ENCODE results near the gene GPM6B. TPM values are rescaled to one million over a fixed set of nuclear protein-coding genes. Genes with fewer than 3 reads are reported as not detected.

The GPM6B gene
- total and polyA plus RNA-seq, 11 donors: 2.0 to 13.7 (median 3.8) TPM

DNA sequence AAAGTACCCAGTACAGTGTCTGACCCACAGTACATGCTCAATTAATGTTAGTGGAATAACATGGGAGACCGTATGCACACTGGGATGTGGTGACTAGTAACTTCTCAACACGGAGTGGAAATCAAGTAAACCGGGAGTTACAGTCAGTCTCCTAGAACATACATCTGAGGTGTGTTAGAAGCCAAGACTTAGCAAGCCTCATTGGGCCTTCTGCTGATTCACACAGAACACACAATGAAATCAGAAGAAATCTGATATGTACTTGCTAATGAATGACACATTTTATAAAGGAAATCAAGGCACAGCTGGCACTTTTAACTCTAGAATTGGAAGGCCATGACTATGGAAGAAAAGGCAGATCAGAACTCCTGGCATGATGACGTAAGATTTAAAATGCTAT lies 95.5 kb downstream of the GPM6B start:
- Histone ChIP-seq H3K27me3 (no peaks in the 10 kb centered on the region), H3K36me3 (peaks cover 0 to 20% (median 2%) of the 10 kb centered on the region in 9 donors), H3K27ac (peak overlapping the region in 1 of 12 donors; percentile 57), H3K4me1 (peaks cover 0 to 25% (median 1%) of the 10 kb centered on the region in 12 donors), H3K9me3 (no peaks in the 10 kb centered on the region), H3K4me3 (no peak overlapping the region)
- DNase-seq (no peak), ATAC-seq (no peak)
- 79 to 92% (median 84%) methylated on average over 4 of the region's 4 CpGs for WGBS, 4 donors
- intact Hi-C loops (cut with DNase I): no loop called here
- TF ChIP-seq POLR2A (IDR thresholded peaks at IDR 0.05): no peak
- TF ChIP-seq, protein P1, sequence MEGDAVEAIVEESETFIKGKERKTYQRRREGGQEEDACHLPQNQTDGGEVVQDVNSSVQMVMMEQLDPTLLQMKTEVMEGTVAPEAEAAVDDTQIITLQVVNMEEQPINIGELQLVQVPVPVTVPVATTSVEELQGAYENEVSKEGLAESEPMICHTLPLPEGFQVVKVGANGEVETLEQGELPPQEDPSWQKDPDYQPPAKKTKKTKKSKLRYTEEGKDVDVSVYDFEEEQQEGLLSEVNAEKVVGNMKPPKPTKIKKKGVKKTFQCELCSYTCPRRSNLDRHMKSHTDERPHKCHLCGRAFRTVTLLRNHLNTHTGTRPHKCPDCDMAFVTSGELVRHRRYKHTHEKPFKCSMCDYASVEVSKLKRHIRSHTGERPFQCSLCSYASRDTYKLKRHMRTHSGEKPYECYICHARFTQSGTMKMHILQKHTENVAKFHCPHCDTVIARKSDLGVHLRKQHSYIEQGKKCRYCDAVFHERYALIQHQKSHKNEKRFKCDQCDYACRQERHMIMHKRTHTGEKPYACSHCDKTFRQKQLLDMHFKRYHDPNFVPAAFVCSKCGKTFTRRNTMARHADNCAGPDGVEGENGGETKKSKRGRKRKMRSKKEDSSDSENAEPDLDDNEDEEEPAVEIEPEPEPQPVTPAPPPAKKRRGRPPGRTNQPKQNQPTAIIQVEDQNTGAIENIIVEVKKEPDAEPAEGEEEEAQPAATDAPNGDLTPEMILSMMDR (IDR thresholded peaks at IDR 0.05): no peak

Other genes with a start within 250 kb of the GPM6B start
- gene EGFL6, start 247.5 kb downstream of the GPM6B start, total RNA-seq: 1 to 10 TPM in 1 of 9 donors, not detected in 8; 2.4 TPM
- not detected for gene EGFL6, start 247.5 kb downstream of the GPM6B start, polyA plus RNA-seq
- gene TCEANC, start 164.0 kb downstream of the GPM6B start, total RNA-seq: 1 to 10 TPM; 1.9 to 6.8 (median 4.2) TPM
- 1 to 10 TPM; 1.0 to 2.1 TPM for gene TCEANC, start 164.0 kb downstream of the GPM6B start, polyA plus RNA-seq
- 10 to 100 TPM; 17.4 to 34.2 (median 21.7) TPM for gene RAB9A, start 128.0 kb downstream of the GPM6B start, total RNA-seq
- gene RAB9A, start 128.0 kb downstream of the GPM6B start, polyA plus RNA-seq: 10 to 100 TPM in 1 of 2 donors, 1 to 10 TPM in 1; 6.8 to 29.2 TPM
- gene TRAPPC2, start 82.5 kb downstream of the GPM6B start, total RNA-seq: 10 to 100 TPM in 1 of 9 donors, 1 to 10 TPM in 8; 4.4 to 11.1 (median 5.3) TPM
- 1 to 10 TPM; 3.5 to 4.6 TPM for gene TRAPPC2, start 82.5 kb downstream of the GPM6B start, polyA plus RNA-seq
- gene OFD1, start 82.3 kb downstream of the GPM6B start, total RNA-seq: 10 to 100 TPM in 4 of 9 donors, 1 to 10 TPM in 5; 5.6 to 12.9 (median 8.9) TPM
- 10 to 100 TPM in 1 of 2 donors, 1 to 10 TPM in 1; 7.2 to 15.8 TPM for gene OFD1, start 82.3 kb downstream of the GPM6B start, polyA plus RNA-seq
- 10 to 100 TPM; 10.3 to 16.3 (median 13.5) TPM for gene GEMIN8, start 212.8 kb upstream of the GPM6B start, total RNA-seq
- gene GEMIN8, start 212.8 kb upstream of the GPM6B start, polyA plus RNA-seq: 10 to 100 TPM; 11.9 to 14.3 TPM

Data from heart left ventricle (tissue), 16 donors.